ENCODE measurements around the gene ATP5IF1.

The ATP5IF1 gene

GRCh38 chr1:28236656-28237322 is 865 bp downstream of the ATP5IF1 start:
- H3K4me1 ChIP-seq (ENCODE audit: insufficient read depth, low read length, severe bottlenecking) = peaks cover 46% of the 10 kb centered on the region
- peaks cover 34% of the 10 kb centered on the region for H3K36me3 ChIP-seq (ENCODE audit: insufficient read depth, low read length)
- peak overlapping the region; percentile 91 for H3K9ac ChIP-seq (ENCODE audit: low read length)
- H3K9me3 ChIP-seq (ENCODE audit: low read length) = no peaks in the 10 kb centered on the region
- H3K9me2 ChIP-seq (ENCODE audit: low read depth, low read length) = no peaks in the 10 kb centered on the region
- no peaks in the 10 kb centered on the region for H4K20me1 ChIP-seq (ENCODE audit: insufficient read depth, low read length)
- H3K79me2 ChIP-seq (ENCODE audit: insufficient read depth, low read length) = peaks cover 26% of the 10 kb centered on the region
- TF ChIP-seq EZH2 (IDR thresholded peaks at IDR 0.05; ENCODE audit: borderline replicate concordance, low read length) (no peak), CTCF (IDR thresholded peaks at IDR 0.05; ENCODE audit: low read length) (no peak)
- H3F3A ChIP-seq (ENCODE audit: insufficient read depth, low read length) = 0 out of 2 replicates have a peak, but pooled peaks cover 4% of the 10 kb centered on the region
- H3K27me3 ChIP-seq (ENCODE audit: insufficient read depth, low read length) = no peaks in the 10 kb centered on the region
- H3K4me3 ChIP-seq (ENCODE audit: low read depth, low read length, poor library complexity, severe bottlenecking) = peak overlapping the region; percentile 86
- H3K27ac ChIP-seq (ENCODE audit: low read depth, low read length, poor library complexity, severe bottlenecking) = peak overlapping the region; percentile 57
- no peak overlapping the region for H2AFZ ChIP-seq (ENCODE audit: low read length)
- peak overlapping the region; percentile 78 for H3K4me2 ChIP-seq (ENCODE audit: low read length)

- TF ChIP-seq EZH2 (IDR thresholded peaks at IDR 0.05; ENCODE audit: borderline replicate concordance, low read length) = no peak
- no peak for TF ChIP-seq CTCF (IDR thresholded peaks at IDR 0.05; ENCODE audit: low read length)
- no peaks in the 10 kb centered on the region for H3K9me2 ChIP-seq (ENCODE audit: low read depth, low read length)
- H3K27ac ChIP-seq (ENCODE audit: low read depth, low read length, poor library complexity, severe bottlenecking) = peak overlapping the region; percentile 63
- H3K79me2 ChIP-seq (ENCODE audit: insufficient read depth, low read length) = peaks cover 16% of the 10 kb centered on the region
- H3K9me3 ChIP-seq (ENCODE audit: low read length) = no peaks in the 10 kb centered on the region
- H3K4me1 ChIP-seq (ENCODE audit: insufficient read depth, low read length, severe bottlenecking) = peaks cover 53% of the 10 kb centered on the region
- H3K36me3 ChIP-seq (ENCODE audit: insufficient read depth, low read length) = peaks cover 35% of the 10 kb centered on the region
- no peak overlapping the region for H3K4me2 ChIP-seq (ENCODE audit: low read length)
- no peak overlapping the region for H2AFZ ChIP-seq (ENCODE audit: low read length)
- no peaks in the 10 kb centered on the region for H4K20me1 ChIP-seq (ENCODE audit: insufficient read depth, low read length)
- no peak overlapping the region for H3K9ac ChIP-seq (ENCODE audit: low read length)
- no peaks in the 10 kb centered on the region for H3K27me3 ChIP-seq (ENCODE audit: insufficient read depth, low read length)
- no peak overlapping the region for H3K4me3 ChIP-seq (ENCODE audit: low read depth, low read length, poor library complexity, severe bottlenecking)
- H3F3A ChIP-seq (ENCODE audit: insufficient read depth, low read length) = 0 out of 2 replicates have a peak, but pooled peaks cover 8% of the 10 kb centered on the region
These were observed 3.1 kb downstream of the ATP5IF1 start for GRCh38 chr1:28239004-28239403.

- Histone ChIP-seq H4K20me1 (ENCODE audit: insufficient read depth, low read length) (no peaks in the 10 kb centered on the region), H3K36me3 (ENCODE audit: insufficient read depth, low read length) (peaks cover 35% of the 10 kb centered on the region), H3K79me2 (ENCODE audit: insufficient read depth, low read length) (peaks cover 16% of the 10 kb centered on the region), H3K27ac (ENCODE audit: low read depth, low read length, poor library complexity, severe bottlenecking) (no peak overlapping the region), H3K27me3 (ENCODE audit: insufficient read depth, low read length) (no peaks in the 10 kb centered on the region), H3K4me2 (ENCODE audit: low read length) (no peak overlapping the region), H2AFZ (ENCODE audit: low read length) (no peak overlapping the region), H3K9ac (ENCODE audit: low read length) (no peak overlapping the region), H3F3A (ENCODE audit: insufficient read depth, low read length) (0 out of 2 replicates have a peak, but pooled peaks cover 4% of the 10 kb centered on the region), H3K4me1 (ENCODE audit: insufficient read depth, low read length, severe bottlenecking) (peaks cover 64% of the 10 kb centered on the region), H3K9me2 (ENCODE audit: low read depth, low read length) (no peaks in the 10 kb centered on the region), H3K9me3 (ENCODE audit: low read length) (no peaks in the 10 kb centered on the region), H3K4me3 (ENCODE audit: low read depth, low read length, poor library complexity, severe bottlenecking) (no peak overlapping the region)
- TF ChIP-seq EZH2 (IDR thresholded peaks at IDR 0.05; ENCODE audit: borderline replicate concordance, low read length) (no peak), CTCF (IDR thresholded peaks at IDR 0.05; ENCODE audit: low read length) (no peak)
These were observed 4.1 kb downstream of the ATP5IF1 start for GRCh38 chr1:28240024-28240423.

Measured in OCI-LY1 (cell line).